ENCODE results near the gene NTN4.

DNA sequence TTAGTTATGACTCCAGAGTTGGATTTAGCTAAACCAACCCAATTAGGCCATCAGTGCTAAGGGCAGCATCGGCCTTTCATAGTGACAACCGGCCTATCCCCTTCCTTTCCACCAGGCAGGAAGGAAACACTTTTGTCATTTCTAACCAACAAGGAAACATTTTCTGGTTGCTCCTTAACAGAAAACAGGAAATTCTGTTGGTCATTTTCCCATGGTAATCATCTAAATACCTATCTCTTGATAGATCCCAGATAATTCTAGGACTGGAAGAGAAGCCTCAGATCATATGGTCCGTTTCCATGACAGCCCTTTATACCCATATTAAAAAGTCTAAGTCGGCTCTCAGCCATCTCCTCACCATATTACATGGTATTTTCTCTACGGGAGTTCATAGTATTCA, 160.1 kb downstream of the NTN4 start:
- TF ChIP-seq EZH2phosphoT487 (IDR thresholded peaks at IDR 0.05; ENCODE audit: borderline replicate concordance, low read length) (no peak), CTCF (IDR thresholded peaks at IDR 0.05; ENCODE audit: low read depth, low read length, poor library complexity, severe bottlenecking) (no peak)

Measured in DOHH2 (cell line).